Fibroblast of skin of right quadriceps (primary cell): ENCODE data around the gene PGA3.
A peak's percentile ranks its signal among the peaks of the same experiment; 100 is the strongest.

ENCODE experiments used
- DNase-seq: peaks from one replicate; pipeline ENCODE4 v3.0.0-alpha.2; 2013

Gene PGA3

GRCh38 chr11:61254403-61255025 is 51.2 kb downstream of the PGA3 start:
- peak; percentile 42 for DNase-seq

DNA sequence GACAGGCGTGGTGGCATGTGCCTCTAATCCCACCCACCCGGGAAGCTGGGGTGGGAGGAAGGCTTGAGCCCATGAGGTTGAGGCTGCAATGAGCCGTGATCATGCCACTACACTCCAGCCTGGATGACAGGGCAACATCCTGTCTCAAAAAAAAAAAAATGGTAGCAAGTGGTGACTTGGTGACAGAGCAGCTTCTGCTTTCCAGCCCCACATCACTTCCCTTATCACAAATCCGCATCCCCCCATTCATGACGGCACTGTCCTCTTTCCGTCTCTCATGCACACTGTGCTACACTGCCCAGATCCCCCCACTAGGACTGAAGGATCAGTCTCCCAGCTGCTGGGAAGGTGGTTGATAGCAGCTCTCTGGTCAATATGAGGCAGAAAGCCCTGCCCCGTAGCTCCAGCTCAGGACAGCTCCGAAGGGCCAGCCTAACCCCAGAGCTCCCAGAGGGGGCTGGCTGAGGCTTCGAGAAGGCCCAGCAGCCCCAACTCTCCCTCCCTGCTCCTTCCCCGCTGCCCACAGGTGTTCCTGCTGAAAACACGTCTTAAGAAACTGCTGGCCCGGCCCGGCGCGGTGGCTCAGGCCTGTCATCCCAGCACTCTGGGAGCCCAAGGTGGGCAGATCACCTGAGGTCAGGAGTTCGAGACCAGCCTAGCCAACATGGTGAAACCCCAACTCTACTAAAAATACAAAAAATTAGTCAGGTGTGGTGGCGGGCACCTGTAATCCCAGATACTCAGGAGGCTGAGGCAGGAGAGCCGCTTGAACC is 53.6 kb downstream of the PGA3 start:
- DNase-seq: no peak

- no peak for DNase-seq
Measured at GRCh38 chr11:61258546-61258945, 55.2 kb downstream of the PGA3 start.

DNA sequence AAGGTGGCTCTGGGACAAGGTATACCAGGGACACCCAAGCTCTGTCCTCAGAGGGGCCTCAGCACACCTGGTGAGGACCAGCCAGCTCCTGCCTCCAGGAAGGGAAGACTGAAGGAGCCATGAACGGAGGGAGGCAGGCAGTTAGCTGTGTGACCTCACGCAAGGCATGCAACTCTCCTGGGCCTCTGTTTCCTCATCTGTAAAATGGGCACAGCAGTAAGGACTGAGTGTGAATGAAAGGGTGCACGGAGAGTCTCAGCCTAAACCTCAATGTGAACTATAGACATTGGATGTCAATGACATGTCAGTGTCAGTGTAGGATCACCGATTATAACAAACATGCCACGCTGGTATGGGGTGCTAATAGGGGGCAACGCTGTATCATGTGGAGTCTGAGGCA is 56.0 kb downstream of the PGA3 start:
- DNase-seq: no peak
